AG09319 (cell line): ENCODE measurements around the gene TMEM200A.

Experiments
- DNase-seq: peaks from one replicate; pipeline ENCODE4 v3.0.0-alpha.2; 2010; ENCODE audit warnings: low read depth; ENCODE audit errors: extremely low read depth
- TF ChIP-seq, protein P1 (sequence below): IDR thresholded peaks from 2 replicates; pipeline ENCODE4 v1.5.1; 2011; ENCODE audit warnings: low read depth, mild to moderate bottlenecking, inconsistent platforms, low read length, moderate library complexity

TMEM200A gene

DNA sequence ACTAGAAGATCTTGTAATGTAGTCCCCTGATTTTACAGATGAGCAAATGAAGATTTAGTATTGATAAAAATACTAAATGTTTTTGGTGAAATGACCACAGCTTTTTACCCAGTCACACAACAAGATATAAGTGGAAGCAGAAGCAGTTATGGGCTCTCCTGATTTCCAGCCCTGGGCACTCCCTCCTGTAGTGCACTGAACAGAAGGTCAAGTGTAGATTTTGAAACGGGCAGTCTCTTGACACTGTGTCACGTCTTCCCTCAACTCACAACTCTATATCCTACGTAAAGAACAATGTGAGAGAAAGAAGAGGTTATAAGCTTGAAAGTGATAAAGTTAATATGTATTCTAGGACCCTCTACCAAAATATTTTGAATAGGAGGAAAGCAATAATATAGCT, 23.3 kb downstream of the TMEM200A start:
- no peak for DNase-seq
- TF ChIP-seq, protein P1, sequence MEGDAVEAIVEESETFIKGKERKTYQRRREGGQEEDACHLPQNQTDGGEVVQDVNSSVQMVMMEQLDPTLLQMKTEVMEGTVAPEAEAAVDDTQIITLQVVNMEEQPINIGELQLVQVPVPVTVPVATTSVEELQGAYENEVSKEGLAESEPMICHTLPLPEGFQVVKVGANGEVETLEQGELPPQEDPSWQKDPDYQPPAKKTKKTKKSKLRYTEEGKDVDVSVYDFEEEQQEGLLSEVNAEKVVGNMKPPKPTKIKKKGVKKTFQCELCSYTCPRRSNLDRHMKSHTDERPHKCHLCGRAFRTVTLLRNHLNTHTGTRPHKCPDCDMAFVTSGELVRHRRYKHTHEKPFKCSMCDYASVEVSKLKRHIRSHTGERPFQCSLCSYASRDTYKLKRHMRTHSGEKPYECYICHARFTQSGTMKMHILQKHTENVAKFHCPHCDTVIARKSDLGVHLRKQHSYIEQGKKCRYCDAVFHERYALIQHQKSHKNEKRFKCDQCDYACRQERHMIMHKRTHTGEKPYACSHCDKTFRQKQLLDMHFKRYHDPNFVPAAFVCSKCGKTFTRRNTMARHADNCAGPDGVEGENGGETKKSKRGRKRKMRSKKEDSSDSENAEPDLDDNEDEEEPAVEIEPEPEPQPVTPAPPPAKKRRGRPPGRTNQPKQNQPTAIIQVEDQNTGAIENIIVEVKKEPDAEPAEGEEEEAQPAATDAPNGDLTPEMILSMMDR, result no peak

DNA sequence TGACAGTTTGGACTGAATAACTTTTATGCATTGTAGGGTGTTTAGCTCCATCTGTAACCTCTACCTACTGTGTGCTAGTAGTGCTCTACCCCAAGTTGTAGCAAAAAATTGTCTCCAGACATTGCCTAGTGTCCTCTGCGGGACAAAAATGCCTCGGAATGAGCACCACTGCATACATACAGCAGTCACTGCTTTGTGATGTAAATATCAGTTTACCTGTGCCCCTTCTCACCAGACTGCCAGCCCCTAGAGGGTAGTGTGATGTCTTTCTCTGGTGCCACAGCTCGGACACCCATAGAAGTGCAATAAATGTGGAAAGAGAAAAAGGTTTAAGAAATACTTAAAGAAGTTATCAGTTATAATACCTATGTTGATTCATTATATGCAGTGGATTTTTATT, 25.1 kb downstream of the TMEM200A start:
- no peak for DNase-seq
- TF ChIP-seq, protein P1, result no peak

- no peak for DNase-seq
- TF ChIP-seq, protein P1, result no peak
These were observed 27.5 kb downstream of the TMEM200A start for GRCh38 chr6:130393306-130393705.

- DNase-seq, result no peak
- TF ChIP-seq, protein P1, result no peak
These were observed 28.4 kb downstream of the TMEM200A start for GRCh38 chr6:130394246-130394645.

GRCh38 chr6:130395164-130395563, 29.3 kb downstream of the TMEM200A start:
- DNase-seq, result no peak
- TF ChIP-seq, protein P1, result no peak

GRCh38 chr6:130396722-130397121, 30.9 kb downstream of the TMEM200A start:
- no peak for DNase-seq
- TF ChIP-seq, protein P1, result no peak

- DNase-seq, result no peak
- TF ChIP-seq, protein P1, result no peak
These were observed 39.7 kb downstream of the TMEM200A start for GRCh38 chr6:130405549-130405948.
